Fibroblast of skin of right quadriceps (primary cell): ENCODE measurements around the gene ATF7.
"Not testable (repeated sequence)": the region's sequence is repeated elsewhere in the genome, so short reads cannot be mapped to it uniquely, and the experiment has no call there.

ENCODE experiments used
- DNase-seq: peaks from one replicate; pipeline ENCODE4 v3.0.0-alpha.2; 2013

The ATF7 gene

GRCh38 chr12:53594897-53595615 is 31.1 kb downstream of the ATF7 start:
- DNase-seq: no peak

GRCh38 chr12:53593707-53594106 is 32.5 kb downstream of the ATF7 start:
- DNase-seq: no peak

- no peak for DNase-seq
These were observed 33.2 kb downstream of the ATF7 start for GRCh38 chr12:53593031-53593430.

- no peak for DNase-seq
These were observed 33.8 kb downstream of the ATF7 start for GRCh38 chr12:53592426-53592825.

GRCh38 chr12:53591301-53592206 is 34.6 kb downstream of the ATF7 start:
- no peak for DNase-seq

GRCh38 chr12:53590652-53591051 is 35.5 kb downstream of the ATF7 start:
- DNase-seq: no peak

- no peak for DNase-seq
These were observed 36.3 kb downstream of the ATF7 start for GRCh38 chr12:53589915-53590314.

- no peak for DNase-seq
These were observed 36.8 kb downstream of the ATF7 start for GRCh38 chr12:53589423-53589822.

GRCh38 chr12:53588123-53588522 is 38.1 kb downstream of the ATF7 start:
- DNase-seq: no peak

- no peak for DNase-seq
These were observed 39.4 kb downstream of the ATF7 start for GRCh38 chr12:53586745-53587144.

- DNase-seq: no peak
These were observed 40.6 kb downstream of the ATF7 start for GRCh38 chr12:53585448-53586125.

- no peak for DNase-seq
These were observed 46.6 kb downstream of the ATF7 start for GRCh38 chr12:53579545-53579955.

GRCh38 chr12:53578783-53579182 is 47.4 kb downstream of the ATF7 start:
- no peak for DNase-seq

GRCh38 chr12:53577941-53578352 is 48.2 kb downstream of the ATF7 start:
- DNase-seq: no peak

GRCh38 chr12:53575502-53576249 is 50.5 kb downstream of the ATF7 start:
- DNase-seq: peak; percentile 92

- DNase-seq: no peak
These were observed 53.9 kb downstream of the ATF7 start for GRCh38 chr12:53572134-53572758.

GRCh38 chr12:53571295-53571694 is 54.9 kb downstream of the ATF7 start:
- no peak for DNase-seq

GRCh38 chr12:53568809-53569557 is 57.2 kb downstream of the ATF7 start:
- peak; percentile 71 for DNase-seq

GRCh38 chr12:53567961-53568808 is 58.0 kb downstream of the ATF7 start:
- DNase-seq: no peak

- not testable (repeated sequence) for DNase-seq
These were observed 60.8 kb downstream of the ATF7 start for GRCh38 chr12:53565376-53565775.

GRCh38 chr12:53564941-53565340 is 61.2 kb downstream of the ATF7 start:
- peak; percentile 26 for DNase-seq
